Measurements from ENCODE around the gene SDF4. TPM values are rescaled to one million over a fixed set of nuclear protein-coding genes. Genes with fewer than 3 reads are reported as not detected.

Gene SDF4
- total and polyA plus RNA-seq, 2 donors (not counting 1 experiment from before 2014, with no cell fraction given), result 100 to 143 TPM

DNA sequence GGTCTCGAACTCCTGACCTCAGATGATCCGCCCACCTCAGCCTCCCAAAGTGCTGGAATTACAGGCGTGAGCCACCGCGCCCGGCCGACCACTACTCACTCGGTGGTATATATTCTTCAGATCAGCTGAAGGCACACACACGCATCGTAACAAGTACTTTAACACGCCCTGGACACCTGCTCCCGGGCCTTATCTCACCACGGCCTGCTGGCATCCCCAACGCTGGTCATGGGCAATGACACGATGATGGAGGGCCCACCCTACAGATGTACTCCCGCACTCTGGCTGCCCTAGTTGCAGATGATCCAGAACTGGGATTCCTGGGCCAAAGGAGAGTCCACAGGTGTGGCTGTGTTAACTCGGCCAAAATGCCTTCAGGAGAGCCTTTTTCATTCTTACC, 30.3 kb upstream of the SDF4 start:
- H3K27ac Mint-ChIP-seq, result no peak overlapping the region
- CTCF ChIA-PET, result interaction anchor here (0.7 to 4.5 kb wide), 2 partner anchors 140 to 155 kb away, joined by 3 to 26 read pairs; no protein-coding TSS in a partner anchor
- no peak overlapping the region for H3K4me3 ChIP-seq (ENCODE audit: control extremely low read depth in 1 of 5, extremely low read depth in 1 of 5, insufficient read depth in 1 of 5, low read depth in 2 of 5, low read length in 4 of 5)
- no peak overlapping the region for H3K9ac ChIP-seq (ENCODE audit: low read length)
- H2AFZ ChIP-seq (ENCODE audit: insufficient read depth, low read depth, low read length, poor library complexity, severe bottlenecking), result no peak overlapping the region
- H3K4me1 Mint-ChIP-seq, result peaks cover 16% of the 10 kb centered on the region
- no peak overlapping the region for H3K4me2 ChIP-seq (replicated peaks; ENCODE audit: low read depth, low read length, poor library complexity, severe bottlenecking)
- H3K9me3 Mint-ChIP-seq (ENCODE audit: insufficient read depth), result no peaks in the 10 kb centered on the region
- H3K9me3 ChIP-seq (ENCODE audit: control extremely low read depth in 1 of 3, control insufficient read depth in 2 of 3, insufficient read depth in 1 of 3, low read length in 2 of 3), result no peaks in the 10 kb centered on the region
- ATAC-seq (ENCODE audit: low read depth), result no peak
- no peaks in the 10 kb centered on the region for H3K27me3 ChIP-seq (replicated peaks in 1 of 4; ENCODE audit: control extremely low read depth in 1 of 4, control insufficient read depth in 3 of 4, insufficient read depth in 4 of 4, low read length in 3 of 4)
- DNase-seq, result no peak
- peaks cover 80% of the 10 kb centered on the region for H4K20me1 ChIP-seq (ENCODE audit: control insufficient read depth, insufficient read depth, low read length, poor library complexity, severe bottlenecking)
- peaks cover 0 to 4% of the 10 kb centered on the region in 2 donors for H3K4me1 ChIP-seq (ENCODE audit: control insufficient read depth in 2 of 2, insufficient read depth in 2 of 2, low read length in 2 of 2)
- peaks cover 0 to 53% of the 10 kb centered on the region in 2 experiments for H3K36me3 ChIP-seq (replicated peaks in 1 of 2; ENCODE audit: control extremely low read depth in 1 of 2, control insufficient read depth in 1 of 2, extremely low read depth in 1 of 2, insufficient read depth in 2 of 2, low read length in 1 of 2)
- H3K4me3 Mint-ChIP-seq, result no peak overlapping the region
- H3K79me2 ChIP-seq (ENCODE audit: control insufficient read depth, insufficient read depth, low read length), result peaks cover 55% of the 10 kb centered on the region
- H3K27me3 Mint-ChIP-seq, result no peaks in the 10 kb centered on the region
- intact Hi-C loops (cut with micrococcal nuclease), result no loop called here
- 97% methylated on average over 17 of the region's 17 CpGs for WGBS (ENCODE audit: insufficient coverage)
- no peak overlapping the region for H3K27ac ChIP-seq (ENCODE audit: low read length in 2 of 2)
- POLR2A ChIA-PET, result interaction anchor here (1.1 to 1.2 kb wide), 2 partner anchors 11 kb away, joined by 4 to 8 read pairs; no protein-coding TSS in a partner anchor
- no peak for TF ChIP-seq EZH2 (IDR thresholded peaks at IDR 0.05; ENCODE audit: borderline replicate concordance, insufficient read depth, low read depth, low read length, poor library complexity, severe bottlenecking)
- no peak for TF ChIP-seq CTCF (IDR thresholded peaks at IDR 0.05)

- no peak for TF ChIP-seq CTCF (IDR thresholded peaks at IDR 0.05)
- TF ChIP-seq EZH2 (IDR thresholded peaks at IDR 0.05; ENCODE audit: borderline replicate concordance, insufficient read depth, low read depth, low read length, poor library complexity, severe bottlenecking), result no peak
- ChIA-PET CTCF (interaction anchor here (0.7 to 4.5 kb wide), 3 partner anchors 139 to 228 kb away, joined by 3 to 26 read pairs (median 3); no protein-coding TSS in a partner anchor), POLR2A (interaction anchor here (1.1 to 1.2 kb wide), 2 partner anchors 10 to 12 kb away, joined by 4 to 8 read pairs; no protein-coding TSS in a partner anchor)
- H3K4me3 ChIP-seq (ENCODE audit: control extremely low read depth in 1 of 5, extremely low read depth in 1 of 5, insufficient read depth in 1 of 5, low read depth in 2 of 5, low read length in 4 of 5), result no peak overlapping the region
- WGBS (ENCODE audit: insufficient coverage), result 74% methylated on average over 16 of the region's 16 CpGs
- intact Hi-C loops (cut with micrococcal nuclease), result no loop called here
- H3K9me3 Mint-ChIP-seq (ENCODE audit: insufficient read depth), result no peaks in the 10 kb centered on the region
- no peak overlapping the region for H3K27ac ChIP-seq (ENCODE audit: low read length in 2 of 2)
- H3K4me1 Mint-ChIP-seq, result peaks cover 16% of the 10 kb centered on the region
- no peak overlapping the region for H3K4me3 Mint-ChIP-seq
- H3K9me3 ChIP-seq (ENCODE audit: control extremely low read depth in 1 of 3, control insufficient read depth in 2 of 3, insufficient read depth in 1 of 3, low read length in 2 of 3), result no peaks in the 10 kb centered on the region
- H3K27me3 ChIP-seq (replicated peaks in 1 of 4; ENCODE audit: control extremely low read depth in 1 of 4, control insufficient read depth in 3 of 4, insufficient read depth in 4 of 4, low read length in 3 of 4), result no peaks in the 10 kb centered on the region
- peaks cover 54% of the 10 kb centered on the region for H3K79me2 ChIP-seq (ENCODE audit: control insufficient read depth, insufficient read depth, low read length)
- ATAC-seq (ENCODE audit: low read depth) (no peak), DNase-seq (no peak)
- H3K9ac ChIP-seq (ENCODE audit: low read length), result no peak overlapping the region
- H3K4me2 ChIP-seq (replicated peaks; ENCODE audit: low read depth, low read length, poor library complexity, severe bottlenecking), result no peak overlapping the region
- H4K20me1 ChIP-seq (ENCODE audit: control insufficient read depth, insufficient read depth, low read length, poor library complexity, severe bottlenecking), result peaks cover 77% of the 10 kb centered on the region
- H3K27ac Mint-ChIP-seq, result no peak overlapping the region
- H3K27me3 Mint-ChIP-seq, result no peaks in the 10 kb centered on the region
- H3K4me1 ChIP-seq (ENCODE audit: control insufficient read depth in 2 of 2, insufficient read depth in 2 of 2, low read length in 2 of 2), result peaks cover 0 to 4% of the 10 kb centered on the region in 2 donors
- H2AFZ ChIP-seq (ENCODE audit: insufficient read depth, low read depth, low read length, poor library complexity, severe bottlenecking), result no peak overlapping the region
- peaks cover 0 to 60% of the 10 kb centered on the region in 2 experiments for H3K36me3 ChIP-seq (replicated peaks in 1 of 2; ENCODE audit: control extremely low read depth in 1 of 2, control insufficient read depth in 1 of 2, extremely low read depth in 1 of 2, insufficient read depth in 2 of 2, low read length in 1 of 2)
These were observed 29.2 kb upstream of the SDF4 start for GRCh38 chr1:1260843-1261560.

Measured in B cell (primary cell).